Mesendoderm (in vitro differentiated cells): ENCODE measurements around the gene PLCXD3.

ENCODE experiments used
- DNase-seq: peaks from one replicate; pipeline ENCODE4 v3.0.0; 2013
- H2AK5ac ChIP-seq: 2 replicates; pipeline ENCODE4 v1.6.1; 2013; ENCODE audit warnings: low read length, inconsistent platforms
- H2BK120ac ChIP-seq: 2 replicates; pipeline ENCODE4 v1.6.1; 2013; ENCODE audit warnings: low read depth, mild to moderate bottlenecking, low read length, moderate library complexity, mixed read lengths
- H2BK15ac ChIP-seq: replicated peaks from 2 replicates; pipeline ENCODE4 v1.6.1; 2013; ENCODE audit warnings: low read depth, mild to moderate bottlenecking, moderate library complexity
- H2BK5ac ChIP-seq: 2 replicates; pipeline ENCODE4 v1.6.1; 2013; ENCODE audit warnings: low read length, inconsistent platforms
- H3K18ac ChIP-seq: 2 replicates; pipeline ENCODE4 v1.6.1; 2013; ENCODE audit warnings: mild to moderate bottlenecking, low read length, mixed read lengths
- H3K23ac ChIP-seq: one replicate; pipeline ENCODE4 v1.6.1; 2013; ENCODE audit warnings: low read length
- H3K27ac ChIP-seq: 2 replicates; pipeline ENCODE4 v1.5.1; 2013; ENCODE audit warnings: low read depth, mild to moderate bottlenecking, inconsistent platforms, low read length, moderate library complexity
- H3K27me3 ChIP-seq: 2 replicates; pipeline ENCODE4 v1.6.1; 2013; ENCODE audit warnings: low read length, control low read depth, mild to moderate bottlenecking, inconsistent platforms; ENCODE audit not compliant: insufficient read depth, poor library complexity
- H3K36me3 ChIP-seq: 2 replicates; pipeline ENCODE4 v1.6.1; 2013; ENCODE audit warnings: low read length, inconsistent platforms; ENCODE audit not compliant: control insufficient read depth, insufficient read depth
- H3K4ac ChIP-seq: one replicate; pipeline ENCODE4 v1.6.1; 2013; ENCODE audit warnings: low read depth, mild to moderate bottlenecking, low read length, moderate library complexity
- H3K4me1 ChIP-seq: 2 replicates; pipeline ENCODE4 v1.6.1; 2013; ENCODE audit warnings: low read depth, low read length, inconsistent platforms; ENCODE audit not compliant: control insufficient read depth
- H3K4me2 ChIP-seq: 2 replicates; pipeline ENCODE4 v1.6.1; 2013; ENCODE audit warnings: low read length
- H3K4me3 ChIP-seq: 2 replicates; pipeline ENCODE4 v1.5.1; 2013; ENCODE audit warnings: mild to moderate bottlenecking, low read length
- H3K56ac ChIP-seq: one replicate; pipeline ENCODE4 v1.6.1; 2013; ENCODE audit warnings: low read length
- H3K79me1 ChIP-seq: 2 replicates; pipeline ENCODE4 v1.6.1; 2013; ENCODE audit warnings: low read length, inconsistent platforms
- H3K79me2 ChIP-seq: 2 replicates; pipeline ENCODE4 v1.6.1; 2013; ENCODE audit warnings: mild to moderate bottlenecking, low read length; ENCODE audit not compliant: control insufficient read depth, insufficient read depth
- H3K9ac ChIP-seq: 2 replicates; pipeline ENCODE4 v1.6.1; 2013; ENCODE audit warnings: low read length, inconsistent platforms
- H4K5ac ChIP-seq: one replicate; pipeline ENCODE4 v1.6.1; 2013; ENCODE audit warnings: low read length
- H4K8ac ChIP-seq: one replicate; pipeline ENCODE4 v1.6.1; 2013; ENCODE audit warnings: low read depth, mild to moderate bottlenecking, control low read depth, low read length, moderate library complexity
- WGBS: extraction: QIAGEN DNeasy Blood & Tissue Kit; methylation state at CpG from one replicate; pipeline ENCODE4 v1.1.7; 2013; ENCODE audit warnings: low lambda C conversion rate, missing lambda C conversion rate; ENCODE audit not compliant: insufficient coverage; ENCODE audit errors: extremely low coverage; 5-methylcytosine and 5-hydroxymethylcytosine counted together

The PLCXD3 gene

GRCh38 chr5:41268894-41269293 is 241.5 kb downstream of the PLCXD3 start:
- Histone ChIP-seq H3K56ac (no peak overlapping the region), H2AK5ac (no peak overlapping the region), H3K36me3 (no peaks in the 10 kb centered on the region), H3K79me2 (no peaks in the 10 kb centered on the region), H3K9ac (no peak overlapping the region), H3K4ac (no peak overlapping the region), H3K4me2 (no peak overlapping the region), H2BK120ac (no peak overlapping the region), H4K8ac (no peak overlapping the region), H3K4me3 (no peak overlapping the region), H2BK5ac (no peak overlapping the region), H3K27ac (no peak overlapping the region), H3K23ac (no peak overlapping the region), H3K27me3 (no peaks in the 10 kb centered on the region), H2BK15ac (no peak overlapping the region), H3K4me1 (no peaks in the 10 kb centered on the region), H3K79me1 (no peaks in the 10 kb centered on the region), H3K18ac (no peak overlapping the region), H4K5ac (no peak overlapping the region)
- WGBS, result no CpG with 5 or more reads among the region's 1 CpG
- DNase-seq, result no peak

- Histone ChIP-seq H3K36me3 (no peaks in the 10 kb centered on the region), H3K23ac (no peak overlapping the region), H4K8ac (no peak overlapping the region), H2BK15ac (no peak overlapping the region), H3K27ac (no peak overlapping the region), H3K56ac (no peak overlapping the region), H3K18ac (no peak overlapping the region), H2BK120ac (no peak overlapping the region), H3K4ac (no peak overlapping the region), H3K79me2 (no peaks in the 10 kb centered on the region), H3K4me1 (no peaks in the 10 kb centered on the region), H4K5ac (no peak overlapping the region), H2AK5ac (no peak overlapping the region), H3K4me2 (no peak overlapping the region), H3K9ac (no peak overlapping the region), H3K27me3 (no peaks in the 10 kb centered on the region), H3K4me3 (no peak overlapping the region), H3K79me1 (no peaks in the 10 kb centered on the region), H2BK5ac (no peak overlapping the region)
- WGBS, result no CpG with 5 or more reads among the region's 2 CpGs
- no peak for DNase-seq
Measured at GRCh38 chr5:41266377-41266776, 244.0 kb downstream of the PLCXD3 start.

GRCh38 chr5:41264019-41264418 is 246.4 kb downstream of the PLCXD3 start:
- H4K5ac ChIP-seq, result no peak overlapping the region
- no CpG with 5 or more reads among the region's 3 CpGs for WGBS
- H3K27me3 ChIP-seq, result no peaks in the 10 kb centered on the region
- H2BK5ac ChIP-seq, result no peak overlapping the region
- no peak overlapping the region for H3K4ac ChIP-seq
- no peaks in the 10 kb centered on the region for H3K79me1 ChIP-seq
- H3K56ac ChIP-seq, result no peak overlapping the region
- H3K4me1 ChIP-seq, result no peaks in the 10 kb centered on the region
- no peak overlapping the region for H3K4me3 ChIP-seq
- H3K36me3 ChIP-seq, result no peaks in the 10 kb centered on the region
- no peak overlapping the region for H3K23ac ChIP-seq
- no peak overlapping the region for H4K8ac ChIP-seq
- DNase-seq, result no peak
- H2BK15ac ChIP-seq, result no peak overlapping the region
- H2BK120ac ChIP-seq, result no peak overlapping the region
- H3K79me2 ChIP-seq, result no peaks in the 10 kb centered on the region
- no peak overlapping the region for H3K4me2 ChIP-seq
- no peak overlapping the region for H3K27ac ChIP-seq
- H3K18ac ChIP-seq, result no peak overlapping the region
- no peak overlapping the region for H3K9ac ChIP-seq
- no peak overlapping the region for H2AK5ac ChIP-seq

- Histone ChIP-seq H3K27ac (no peak overlapping the region), H3K4me2 (no peak overlapping the region), H4K8ac (no peak overlapping the region), H3K56ac (no peak overlapping the region), H3K36me3 (no peaks in the 10 kb centered on the region), H4K5ac (no peak overlapping the region), H3K4me3 (no peak overlapping the region), H3K4me1 (no peaks in the 10 kb centered on the region), H3K23ac (no peak overlapping the region), H3K4ac (no peak overlapping the region), H3K27me3 (no peaks in the 10 kb centered on the region), H3K18ac (no peak overlapping the region), H3K79me1 (no peaks in the 10 kb centered on the region), H3K79me2 (no peaks in the 10 kb centered on the region), H2BK5ac (no peak overlapping the region), H2BK15ac (no peak overlapping the region), H2AK5ac (no peak overlapping the region), H3K9ac (no peak overlapping the region), H2BK120ac (no peak overlapping the region)
- no CpG with 5 or more reads among the region's 2 CpGs for WGBS
- no peak for DNase-seq
Measured at GRCh38 chr5:41263335-41263734, 247.1 kb downstream of the PLCXD3 start.
